ENCODE results near the gene PCMTD2. TPM values are rescaled to one million over a fixed set of nuclear protein-coding genes. Genes with fewer than 3 reads are reported as not detected.

Gene PCMTD2
- total RNA-seq, 1 experiment from 2014 or later: 52.0 TPM

DNA sequence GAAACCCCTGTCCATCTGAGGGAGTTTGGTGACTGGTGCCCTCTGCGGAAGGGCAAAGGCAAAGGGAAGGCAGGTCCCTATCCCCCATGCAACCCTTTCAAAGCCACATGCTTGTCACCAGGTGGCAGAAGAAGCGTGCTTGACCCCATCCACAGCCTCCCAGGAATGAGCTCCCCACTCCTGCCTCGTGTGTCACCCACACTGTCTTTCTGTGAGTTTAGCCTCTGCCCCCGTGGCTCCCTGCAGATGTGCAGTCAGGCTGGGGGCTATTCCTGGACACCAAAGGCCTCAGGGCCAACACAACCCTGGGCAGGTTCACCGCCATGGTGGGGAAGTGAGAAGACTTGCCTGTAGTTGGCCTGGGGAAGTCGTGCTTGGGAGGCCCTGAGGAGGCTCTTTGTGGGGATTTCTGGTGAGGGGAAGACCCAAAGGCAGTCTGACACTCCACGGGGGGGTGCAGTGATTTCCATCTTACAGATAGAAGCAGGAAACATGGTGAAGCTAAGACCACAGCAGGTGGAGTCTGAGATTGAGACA lies 16.6 kb upstream of the PCMTD2 start:
- WGBS (ENCODE audit: extremely low coverage, insufficient read length, low lambda C conversion rate): no CpG with 5 or more reads among the region's 7 CpGs
- Mint-ChIP-seq H3K9me3 (peaks cover 27 to 34% of the 10 kb centered on the region in 2 experiments), H3K27ac (no peak overlapping the region), H3K4me3 (no peak overlapping the region), H3K27me3 (ENCODE audit: low read depth) (peaks cover 14% of the 10 kb centered on the region), H3K4me1 (peaks cover 0 to 4% of the 10 kb centered on the region in 2 experiments; a peak in 1 of 4 replicates), H3K36me3 (ENCODE audit: insufficient read depth in 1 of 3, low read depth in 3 of 3) (peaks cover 6 to 29% (median 11%) of the 10 kb centered on the region in 3 experiments; a peak in 5 of 7 replicates)
- H3K56ac ChIP-seq (ENCODE audit: insufficient read length, low read depth, low read length): no peak overlapping the region
- no peak overlapping the region for H3K14ac ChIP-seq (ENCODE audit: insufficient read depth, low read length)
- H2BK120ac ChIP-seq (ENCODE audit: low read depth, low read length, poor library complexity, severe bottlenecking): no peak overlapping the region
- H3K4ac ChIP-seq (ENCODE audit: low read depth, low read length): no peak overlapping the region
- no peak overlapping the region for H4K5ac ChIP-seq (ENCODE audit: insufficient read length, low read depth, low read length)
- no peaks in the 10 kb centered on the region for H3K79me2 ChIP-seq (ENCODE audit: insufficient read depth, low read length)
- H4K8ac ChIP-seq (replicated peaks; ENCODE audit: insufficient read length, low read depth, low read length): no peak overlapping the region
- H2BK20ac ChIP-seq (ENCODE audit: low read depth, low read length, poor library complexity, severe bottlenecking): no peak overlapping the region
- H3K9ac ChIP-seq (ENCODE audit: extremely low read depth, insufficient read length, low read length): no peak overlapping the region
- H3T11ph ChIP-seq (ENCODE audit: low read length): no peak overlapping the region
- H4K20me1 ChIP-seq (ENCODE audit: control insufficient read depth, insufficient read depth, insufficient read length): no peaks in the 10 kb centered on the region
- no peaks in the 10 kb centered on the region for H3K23me2 ChIP-seq (ENCODE audit: insufficient read length, low read depth, low read length, poor library complexity, severe bottlenecking)
- H2BK12ac ChIP-seq (ENCODE audit: insufficient read length, low read depth, low read length): no peak overlapping the region
- H3K9me3 ChIP-seq (ENCODE audit: control insufficient read depth, low read depth, low read length): no peaks in the 10 kb centered on the region
- H2AFZ ChIP-seq (ENCODE audit: low read length): no peak overlapping the region
- H3K27me3 ChIP-seq (ENCODE audit: insufficient read depth, low read length): no peaks in the 10 kb centered on the region
- H4K91ac ChIP-seq (ENCODE audit: insufficient read length, low read depth, low read length): no peak overlapping the region
- H3K4me2 ChIP-seq (ENCODE audit: insufficient read depth, insufficient read length, low read length): no peak overlapping the region
- DNase-seq: no peak
- TF ChIP-seq, protein P1, sequence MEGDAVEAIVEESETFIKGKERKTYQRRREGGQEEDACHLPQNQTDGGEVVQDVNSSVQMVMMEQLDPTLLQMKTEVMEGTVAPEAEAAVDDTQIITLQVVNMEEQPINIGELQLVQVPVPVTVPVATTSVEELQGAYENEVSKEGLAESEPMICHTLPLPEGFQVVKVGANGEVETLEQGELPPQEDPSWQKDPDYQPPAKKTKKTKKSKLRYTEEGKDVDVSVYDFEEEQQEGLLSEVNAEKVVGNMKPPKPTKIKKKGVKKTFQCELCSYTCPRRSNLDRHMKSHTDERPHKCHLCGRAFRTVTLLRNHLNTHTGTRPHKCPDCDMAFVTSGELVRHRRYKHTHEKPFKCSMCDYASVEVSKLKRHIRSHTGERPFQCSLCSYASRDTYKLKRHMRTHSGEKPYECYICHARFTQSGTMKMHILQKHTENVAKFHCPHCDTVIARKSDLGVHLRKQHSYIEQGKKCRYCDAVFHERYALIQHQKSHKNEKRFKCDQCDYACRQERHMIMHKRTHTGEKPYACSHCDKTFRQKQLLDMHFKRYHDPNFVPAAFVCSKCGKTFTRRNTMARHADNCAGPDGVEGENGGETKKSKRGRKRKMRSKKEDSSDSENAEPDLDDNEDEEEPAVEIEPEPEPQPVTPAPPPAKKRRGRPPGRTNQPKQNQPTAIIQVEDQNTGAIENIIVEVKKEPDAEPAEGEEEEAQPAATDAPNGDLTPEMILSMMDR (conservative IDR thresholded peaks at IDR 0.05): no peak
- H2AK5ac ChIP-seq (ENCODE audit: insufficient read length, low read length): no peak overlapping the region
- no peaks in the 10 kb centered on the region for H3K4me1 ChIP-seq (ENCODE audit: insufficient read depth, low read length)
- H3K18ac ChIP-seq (ENCODE audit: insufficient read length, low read depth, low read length): no peak overlapping the region
- no peak overlapping the region for H2BK15ac ChIP-seq (ENCODE audit: low read depth, low read length)
- H3K27ac ChIP-seq (ENCODE audit: insufficient read length, low read depth, low read length): no peak overlapping the region
- no peaks in the 10 kb centered on the region for H3K79me1 ChIP-seq (ENCODE audit: insufficient read depth, low read depth, low read length, poor library complexity, severe bottlenecking)
- no peak overlapping the region for H2BK5ac ChIP-seq (ENCODE audit: insufficient read length, low read length)
- no peak overlapping the region for H3K23ac ChIP-seq (ENCODE audit: insufficient read length, low read depth, low read length)
